Activated CD8-positive, alpha-beta memory T cell treated with anti-CD3 and anti-CD28 coated beads, Interleukin-2, amount 50 U/mL, for 24 hours (primary cell): ENCODE results near the gene KCNB1.
"Not testable (repeated sequence)": the region's sequence is repeated elsewhere in the genome, so short reads cannot be mapped to it uniquely, and the experiment has no call there.

Experiments
- DNase-seq: peaks from one replicate; pipeline ENCODE4 v3.0.0-alpha.2; 2020; ENCODE audit errors: extremely low read depth

Gene KCNB1

GRCh38 chr20:49409975-49410621 lies 72.4 kb downstream of the KCNB1 start:
- DNase-seq, result not testable (repeated sequence)

- DNase-seq, result no peak
These were observed 73.0 kb downstream of the KCNB1 start for GRCh38 chr20:49409302-49409974.

GRCh38 chr20:49408509-49409104 lies 73.9 kb downstream of the KCNB1 start:
- DNase-seq, result no peak

- no peak for DNase-seq
These were observed 75.8 kb downstream of the KCNB1 start for GRCh38 chr20:49406666-49407065.

- DNase-seq, result no peak
These were observed 76.8 kb downstream of the KCNB1 start for GRCh38 chr20:49405696-49406095.

GRCh38 chr20:49405062-49405683 lies 77.3 kb downstream of the KCNB1 start:
- DNase-seq, result no peak

GRCh38 chr20:49404461-49404860 lies 78.0 kb downstream of the KCNB1 start:
- no peak for DNase-seq

- no peak for DNase-seq
These were observed 78.6 kb downstream of the KCNB1 start for GRCh38 chr20:49403911-49404310.

GRCh38 chr20:49403012-49403411 lies 79.5 kb downstream of the KCNB1 start:
- no peak for DNase-seq

- no peak for DNase-seq
These were observed 81.6 kb downstream of the KCNB1 start for GRCh38 chr20:49400904-49401303.

GRCh38 chr20:49400410-49400809 lies 82.1 kb downstream of the KCNB1 start:
- no peak for DNase-seq

GRCh38 chr20:49399329-49399728 lies 83.1 kb downstream of the KCNB1 start:
- no peak for DNase-seq

GRCh38 chr20:49398401-49399144 lies 83.9 kb downstream of the KCNB1 start:
- DNase-seq, result no peak

GRCh38 chr20:49397525-49397924 lies 84.9 kb downstream of the KCNB1 start:
- no peak for DNase-seq

GRCh38 chr20:49396230-49396629 lies 86.2 kb downstream of the KCNB1 start:
- DNase-seq, result no peak

- DNase-seq, result no peak
These were observed 86.8 kb downstream of the KCNB1 start for GRCh38 chr20:49395659-49396058.

- DNase-seq, result no peak
These were observed 87.3 kb downstream of the KCNB1 start for GRCh38 chr20:49395183-49395582.

GRCh38 chr20:49394757-49395156 lies 87.7 kb downstream of the KCNB1 start:
- no peak for DNase-seq

- no peak for DNase-seq
These were observed 88.2 kb downstream of the KCNB1 start for GRCh38 chr20:49394264-49394663.

GRCh38 chr20:49393803-49394202 lies 88.7 kb downstream of the KCNB1 start:
- no peak for DNase-seq

GRCh38 chr20:49392745-49393144 lies 89.7 kb downstream of the KCNB1 start:
- DNase-seq, result no peak
